Suprapubic skin (tissue), 4 donors: ENCODE data around the gene IGLON5. TPM values are rescaled to one million over a fixed set of nuclear protein-coding genes. Genes with fewer than 3 reads are reported as not detected.

Experiments used
- DNase-seq, 2 donors: peaks; one replicate each; pipeline ENCODE4 v3.0.0-alpha.2; 2019; ENCODE audit warnings: low spot score in 2 of 2
- H3K27ac ChIP-seq: fragments of 200-600 bp; sonication (generic); one replicate; pipeline ENCODE4 v1.5.1; 2019
- H3K27me3 ChIP-seq: fragments of 200-600 bp; sonication (generic); one replicate; pipeline ENCODE4 v1.5.1; 2019
- H3K36me3 ChIP-seq: fragments of 200-600 bp; sonication (generic); one replicate; pipeline ENCODE4 v1.5.1; 2019
- H3K4me1 ChIP-seq: fragments of 200-600 bp; sonication (generic); one replicate; pipeline ENCODE4 v1.5.1; 2019
- H3K4me3 ChIP-seq: fragments of 200-600 bp; sonication (generic); one replicate; pipeline ENCODE4 v1.5.1; 2019; ENCODE audit warnings: mild to moderate bottlenecking
- H3K9me3 ChIP-seq: fragments of 200-600 bp; sonication (generic); one replicate; pipeline ENCODE4 v1.5.1; 2019
- CTCF ChIP-seq, 2 donors: fragments of 200-600 bp in 1 of 2; fragments of 450-650 bp in 1 of 2; sonication (generic) in 1 of 2; IDR thresholded peaks; one replicate each; pipeline ENCODE4 v1.5.1; 2016 to 2019; ENCODE audit warnings: antibody characterized with exemption in 2 of 2, mild to moderate bottlenecking in 1 of 2, moderate library complexity in 1 of 2
- EP300 ChIP-seq: sonication (generic); formaldehyde crosslinking; IDR thresholded peaks from one replicate; pipeline ENCODE4 v1.6.1; 2017; ENCODE audit warnings: antibody characterized with exemption
- POLR2A ChIP-seq, 2 donors: fragments of 450-650 bp; IDR thresholded peaks; one replicate each; pipeline ENCODE4 v1.6.1; 2017; ENCODE audit warnings: antibody characterized with exemption in 2 of 2, mild to moderate bottlenecking in 2 of 2, moderate library complexity in 2 of 2
- POLR2AphosphoS5 ChIP-seq, 3 donors: sonication (generic); formaldehyde crosslinking; IDR thresholded peaks; one replicate each; pipeline ENCODE4 v1.6.1; 2017; ENCODE audit warnings: antibody characterized with exemption in 3 of 3
- WGBS: methylation state at CpG from one replicate; pipeline ENCODE4 v1.1.5; 2018; 5-methylcytosine and 5-hydroxymethylcytosine counted together
- total RNA-seq, 4 donors: library from RNA; depleted of rRNA; stranded (reverse); fragments of >200 nt; gene quantifications; one replicate each; pipeline ENCODE4 v1.1.0, GENCODE V29; 2016

Gene IGLON5
- total RNA-seq, 4 donors from 2014 or later: 0.26 TPM; not detected in 3

- DNase-seq: no peak
- TF ChIP-seq POLR2AphosphoS5 (IDR thresholded peaks at IDR 0.05) (no peak), POLR2A (IDR thresholded peaks at IDR 0.05) (no peak), CTCF (IDR thresholded peaks at IDR 0.05) (no peak), EP300 (no peak)
- Histone ChIP-seq H3K4me3 (no peak overlapping the region), H3K9me3 (no peaks in the 10 kb centered on the region), H3K4me1 (no peaks in the 10 kb centered on the region), H3K27me3 (no peaks in the 10 kb centered on the region), H3K36me3 (peaks cover 62% of the 10 kb centered on the region), H3K27ac (no peak overlapping the region)
- 88% methylated on average over 10 of the region's 10 CpGs for WGBS
Observed at GRCh38 chr19:51347209-51347928, 35.9 kb downstream of the IGLON5 start.

GRCh38 chr19:51351266-51351990 lies 40.0 kb downstream of the IGLON5 start:
- no peak for DNase-seq
- no peak for TF ChIP-seq CTCF (IDR thresholded peaks at IDR 0.05)
- TF ChIP-seq EP300: no peak
- Histone ChIP-seq H3K4me1 (peaks cover 7% of the 10 kb centered on the region), H3K27me3 (no peaks in the 10 kb centered on the region), H3K9me3 (no peaks in the 10 kb centered on the region), H3K4me3 (no peak overlapping the region), H3K36me3 (peaks cover 53% of the 10 kb centered on the region), H3K27ac (no peak overlapping the region)
- 94% methylated on average over 11 of the region's 11 CpGs for WGBS

- no peak overlapping the region for H3K27ac ChIP-seq
- H3K9me3 ChIP-seq: no peaks in the 10 kb centered on the region
- peaks cover 39% of the 10 kb centered on the region for H3K36me3 ChIP-seq
- H3K4me3 ChIP-seq: no peak overlapping the region
- 94% methylated on average over 10 of the region's 16 CpGs for WGBS
- no peak for DNase-seq
- no peaks in the 10 kb centered on the region for H3K27me3 ChIP-seq
- peaks cover 7% of the 10 kb centered on the region for H3K4me1 ChIP-seq
- no peak for TF ChIP-seq EP300
- no peak for TF ChIP-seq CTCF (IDR thresholded peaks at IDR 0.05)
- no peak for TF ChIP-seq POLR2A (IDR thresholded peaks at IDR 0.05)
- TF ChIP-seq POLR2AphosphoS5 (IDR thresholded peaks at IDR 0.05): no peak
Observed at GRCh38 chr19:51352783-51353360, 41.4 kb downstream of the IGLON5 start.

- Histone ChIP-seq H3K36me3 (peaks cover 36% of the 10 kb centered on the region), H3K9me3 (no peaks in the 10 kb centered on the region), H3K4me1 (peaks cover 7% of the 10 kb centered on the region), H3K27ac (no peak overlapping the region), H3K27me3 (no peaks in the 10 kb centered on the region), H3K4me3 (no peak overlapping the region)
- 68% methylated on average over 12 of the region's 12 CpGs for WGBS
- no peak for TF ChIP-seq POLR2AphosphoS5 (IDR thresholded peaks at IDR 0.05)
- no peak for TF ChIP-seq EP300
- TF ChIP-seq CTCF (IDR thresholded peaks at IDR 0.05): no peak
- no peak for TF ChIP-seq POLR2A (IDR thresholded peaks at IDR 0.05)
- DNase-seq: no peak
Observed at GRCh38 chr19:51354103-51354741, 42.8 kb downstream of the IGLON5 start.

GRCh38 chr19:51354742-51355148 lies 43.3 kb downstream of the IGLON5 start:
- H3K9me3 ChIP-seq: no peaks in the 10 kb centered on the region
- DNase-seq: no peak
- no peak overlapping the region for H3K27ac ChIP-seq
- no peak overlapping the region for H3K4me3 ChIP-seq
- H3K27me3 ChIP-seq: no peaks in the 10 kb centered on the region
- peaks cover 31% of the 10 kb centered on the region for H3K36me3 ChIP-seq
- WGBS: 59% methylated on average over 8 of the region's 8 CpGs
- TF ChIP-seq POLR2A (IDR thresholded peaks at IDR 0.05) (no peak), EP300 (no peak), POLR2AphosphoS5 (IDR thresholded peaks at IDR 0.05) (no peak), CTCF (IDR thresholded peaks at IDR 0.05) (no peak)
- H3K4me1 ChIP-seq: peaks cover 7% of the 10 kb centered on the region
